Spleen (tissue), 11 donors: ENCODE results near the gene PVALEF. TPM values are rescaled to one million over a fixed set of nuclear protein-coding genes. Genes with fewer than 3 reads are reported as not detected.

Experiments
- DNase-seq: peaks from one replicate; pipeline ENCODE4 v3.0.0-alpha.2; 2020
- H3K27ac ChIP-seq, 8 donors: fragments of 200-600 bp; sonication (generic) in 7 of 8; 1 replicate in 4 of 8; 2 replicates in 4 of 8; pipeline versions ENCODE4 v1.5.0 to v1.8.0; 2016 to 2021; ENCODE audit warnings: inconsistent platforms in 4 of 8, mild to moderate bottlenecking in 4 of 8, moderate library complexity in 1 of 8
- H3K27me3 ChIP-seq, 7 donors: fragments of 200-600 bp; sonication (generic) in 6 of 7; replicated peaks in 1 of 7; 1 replicate in 4 of 7; 2 replicates in 3 of 7; pipeline versions ENCODE4 v1.5.0 to v1.8.0; 2016 to 2021; ENCODE audit warnings: inconsistent platforms in 3 of 7, mild to moderate bottlenecking in 1 of 7
- H3K36me3 ChIP-seq, 6 donors: fragments of 200-600 bp; sonication (generic) in 5 of 6; 1 replicate in 4 of 6; 2 replicates in 2 of 6; pipeline versions ENCODE4 v1.5.0 to v1.8.0; 2016 to 2021; ENCODE audit warnings: inconsistent platforms in 2 of 6
- H3K4me1 ChIP-seq, 6 donors: fragments of 200-600 bp; sonication (generic) in 5 of 6; 1 replicate in 3 of 6; 2 replicates in 3 of 6; pipeline versions ENCODE4 v1.5.0 to v1.8.0; 2016 to 2021; ENCODE audit warnings: inconsistent platforms in 3 of 6
- H3K4me3 ChIP-seq, 8 donors: fragments of 200-600 bp; sonication (generic) in 7 of 8; 1 replicate in 4 of 8; 2 replicates in 4 of 8; pipeline versions ENCODE4 v1.5.0 to v1.8.0; 2016 to 2021; ENCODE audit warnings: inconsistent platforms in 4 of 8, mild to moderate bottlenecking in 4 of 8, moderate library complexity in 2 of 8
- H3K9me3 ChIP-seq, 8 donors: fragments of 200-600 bp; sonication (generic) in 7 of 8; 1 replicate in 4 of 8; 2 replicates in 4 of 8; pipeline versions ENCODE4 v1.5.0 to v1.8.0; 2016 to 2021; ENCODE audit warnings: inconsistent platforms in 4 of 8
- CTCF ChIP-seq, 11 experiments: fragments of 200-600 bp in 7 of 11; fragments of 450-650 bp in 4 of 11; sonication (generic) in 4 of 11; IDR thresholded peaks in 8 of 11; conservative IDR thresholded peaks in 3 of 11; 1 replicate in 7 of 11; 2 replicates in 4 of 11; pipeline versions ENCODE4 v1.4.0 to v1.8.0; 2016 to 2021; ENCODE audit warnings: antibody characterized with exemption in 11 of 11, inconsistent platforms in 4 of 11, mild to moderate bottlenecking in 1 of 11
- POLR2A ChIP-seq, 3 donors: fragments of 450-650 bp; IDR thresholded peaks; one replicate each; pipeline ENCODE4 v1.5.1; 2017; ENCODE audit warnings: antibody characterized with exemption in 3 of 3, mild to moderate bottlenecking in 1 of 3
- POLR2AphosphoS5 ChIP-seq, 3 donors: sonication (generic); formaldehyde crosslinking; IDR thresholded peaks; one replicate each; pipeline ENCODE4 v1.5.1; 2017; ENCODE audit warnings: antibody characterized with exemption in 3 of 3
- WGBS, 5 donors: extraction: QIAGEN DNeasy Blood & Tissue Kit in 3 of 5; methylation state at CpG; one replicate each; pipeline versions ENCODE4 v1.1.5 to v1.1.7; 2013 to 2018; 5-methylcytosine and 5-hydroxymethylcytosine counted together
- intact Hi-C: fragments of 100-400 bp; cut with DNase I; formaldehyde crosslinking; loops from one replicate; pipeline ENCODE4 v1.15.0; 2023; ENCODE audit warnings: low total_unique reads
- polyA plus RNA-seq, 3 donors: library from polyadenylated mRNA; stranded (reverse); fragments of 200-250 nt; gene quantifications; one replicate each; pipeline ENCODE4 v1.2.1, GENCODE V29; 2013
- total RNA-seq, 7 donors: library from RNA; depleted of rRNA in 3 of 7; stranded (reverse); fragments of >200 nt in 3 of 7; fragmentation: NEBNext Ultra II Directional in 4 of 7; extraction: Animal tissue kit (Norgen Biotek cat#: 25700) in 4 of 7; gene quantifications; one replicate each; pipeline versions ENCODE4 v1.1.0 to v1.2.1, GENCODE V29; 2016 to 2021
- donor health status: healthy with polysubstance abuse.
- donor health status: DM: no; HTN: no; CAD: no; lungs with moderate emphysema.
- donor health status: DM: no; HTN: no; CAD: no.
- donor health status: Bipolar disorder and iron deficiency.
- donor health status: healthy.
- donor health status: DM: no; HTN: no; CAD: no.
- donor health status: DM: yes; HTN: yes; CAD: no.

The PVALEF gene
- total and polyA plus RNA-seq, 10 donors: not detected

- DNase-seq: no peak
- peaks cover 0 to 8% (median 0%) of the 10 kb centered on the region in 6 donors for H3K36me3 ChIP-seq
- H3K9me3 ChIP-seq: no peaks in the 10 kb centered on the region
- peaks cover 4 to 39% (median 15%) of the 10 kb centered on the region in 6 donors for H3K4me1 ChIP-seq
- TF ChIP-seq POLR2A (IDR thresholded peaks at IDR 0.05) (no peak), CTCF (IDR thresholded peaks at IDR 0.05 in 8 of 11, conservative IDR thresholded peaks at IDR 0.05 in 3 of 11) (no peak), POLR2AphosphoS5 (IDR thresholded peaks at IDR 0.05) (no peak)
- H3K27me3 ChIP-seq: peaks cover 0 to 7% (median 0%) of the 10 kb centered on the region in 7 donors
- H3K27ac ChIP-seq: no peak overlapping the region
- WGBS, 5 donors: 89 to 96% (median 91%) methylated on average over 15 of the region's 15 CpGs
- intact Hi-C loops: no loop called here
- no peak overlapping the region for H3K4me3 ChIP-seq
These were observed 27.2 kb upstream of the PVALEF start for GRCh38 chr17:81138083-81138482.

- Histone ChIP-seq H3K4me1 (peaks cover 5 to 39% (median 15%) of the 10 kb centered on the region in 6 donors), H3K27ac (no peak overlapping the region), H3K36me3 (peaks cover 0 to 8% (median 0%) of the 10 kb centered on the region in 6 donors), H3K4me3 (no peak overlapping the region), H3K27me3 (peaks cover 0 to 7% (median 0%) of the 10 kb centered on the region in 7 donors), H3K9me3 (no peaks in the 10 kb centered on the region)
- intact Hi-C loops: no loop called here
- DNase-seq: no peak
- TF ChIP-seq POLR2AphosphoS5 (IDR thresholded peaks at IDR 0.05) (no peak), POLR2A (IDR thresholded peaks at IDR 0.05) (no peak)
- WGBS, 5 donors: 91 to 95% (median 94%) methylated on average over 25 of the region's 25 CpGs
These were observed 26.8 kb upstream of the PVALEF start for GRCh38 chr17:81138500-81138899.

GRCh38 chr17:81139428-81139827 lies 25.9 kb upstream of the PVALEF start:
- Histone ChIP-seq H3K27me3 (peaks cover 0 to 7% (median 0%) of the 10 kb centered on the region in 7 donors), H3K4me3 (no peak overlapping the region), H3K4me1 (peaks cover 5 to 36% (median 15%) of the 10 kb centered on the region in 6 donors), H3K9me3 (no peaks in the 10 kb centered on the region), H3K36me3 (no peaks in the 10 kb centered on the region), H3K27ac (no peak overlapping the region)
- DNase-seq: no peak
- no peak for TF ChIP-seq POLR2A (IDR thresholded peaks at IDR 0.05)
- no peak for TF ChIP-seq CTCF (IDR thresholded peaks at IDR 0.05 in 8 of 11, conservative IDR thresholded peaks at IDR 0.05 in 3 of 11)
- no peak for TF ChIP-seq POLR2AphosphoS5 (IDR thresholded peaks at IDR 0.05)
- intact Hi-C loops: no loop called here
- 84 to 97% (median 88%) methylated on average over 7 to 8 of the region's 8 CpGs for WGBS, 5 donors

GRCh38 chr17:81140018-81140417 lies 25.3 kb upstream of the PVALEF start:
- no peak overlapping the region for H3K27ac ChIP-seq
- H3K9me3 ChIP-seq: no peaks in the 10 kb centered on the region
- no peak overlapping the region for H3K4me3 ChIP-seq
- 77 to 91% (median 83%) methylated on average over 8 of the region's 8 CpGs for WGBS, 5 donors
- peaks cover 0 to 7% (median 0%) of the 10 kb centered on the region in 7 donors for H3K27me3 ChIP-seq
- intact Hi-C loops: loop anchor here (5.0 to 10.0 kb wide), 2 partner anchors 55 to 102 kb away; no protein-coding TSS in a partner anchor
- no peaks in the 10 kb centered on the region for H3K36me3 ChIP-seq
- H3K4me1 ChIP-seq: peaks cover 5 to 36% (median 15%) of the 10 kb centered on the region in 6 donors
- TF ChIP-seq POLR2AphosphoS5 (IDR thresholded peaks at IDR 0.05) (no peak), POLR2A (IDR thresholded peaks at IDR 0.05) (no peak), CTCF (IDR thresholded peaks at IDR 0.05 in 8 of 11, conservative IDR thresholded peaks at IDR 0.05 in 3 of 11) (no peak)
- DNase-seq: no peak
